ENCODE results near the gene SECTM1.
A peak's percentile ranks its signal among the peaks of the same experiment; 100 is the strongest.

The SECTM1 gene

GRCh38 chr17:82273327-82274133 lies 60.0 kb downstream of the SECTM1 start, which contains the start of gene CSNK1D:
Gene CSNK1D, minus strand, starts transcription at chr17:82273700. Its CDS starts 319 bp downstream, at chr17:82273381.
- H3F3A ChIP-seq (ENCODE audit: control insufficient read depth, insufficient read depth): no peaks in the 10 kb centered on the region
- H3K27me3 ChIP-seq (ENCODE audit: control insufficient read depth, low read length): peaks cover 18% of the 10 kb centered on the region
- H3K4me1 ChIP-seq (ENCODE audit: control insufficient read depth, low read length): peaks cover 23% of the 10 kb centered on the region
- peaks cover 32% of the 10 kb centered on the region; the same call in 1 of the 2 replicates for H4K20me1 ChIP-seq (ENCODE audit: control insufficient read depth, insufficient read depth, low read depth, low read length)
- TF ChIP-seq EZH2phosphoT487 (IDR thresholded peaks at IDR 0.05; ENCODE audit: borderline replicate concordance, low read length): no peak
- no peak for TF ChIP-seq CTCF (IDR thresholded peaks at IDR 0.05; ENCODE audit: low read depth, low read length, poor library complexity, severe bottlenecking)
- no peaks in the 10 kb centered on the region for H3K9me3 ChIP-seq (ENCODE audit: control insufficient read depth, insufficient read depth, low read length)
- H3K36me3 ChIP-seq (ENCODE audit: control insufficient read depth, low read length): peaks cover 42% of the 10 kb centered on the region
- peak within 1 kb of the TSS; percentile 99 for H3K4me2 ChIP-seq (ENCODE audit: low read length)
- peaks cover 47% of the 10 kb centered on the region for H3K79me2 ChIP-seq (ENCODE audit: control insufficient read depth, low read length)
- no peaks in the 10 kb centered on the region for H3K9me2 ChIP-seq (replicated peaks; ENCODE audit: control insufficient read depth, low read length)
- peak within 1 kb of the TSS; percentile 93 for H3K4me3 ChIP-seq (ENCODE audit: low read length)
- H3K27ac ChIP-seq (ENCODE audit: low read depth, low read length): peak within 1 kb of the TSS; percentile 61

- H3K36me3 ChIP-seq (ENCODE audit: control insufficient read depth, low read length): peaks cover 50% of the 10 kb centered on the region
- H3K27ac ChIP-seq (ENCODE audit: low read depth, low read length): peak overlapping the region; percentile 61
- TF ChIP-seq CTCF (IDR thresholded peaks at IDR 0.05; ENCODE audit: low read depth, low read length, poor library complexity, severe bottlenecking) (no peak), EZH2phosphoT487 (IDR thresholded peaks at IDR 0.05; ENCODE audit: borderline replicate concordance, low read length) (no peak)
- peak overlapping the region; percentile 93 for H3K4me3 ChIP-seq (ENCODE audit: low read length)
- no peaks in the 10 kb centered on the region for H3K9me3 ChIP-seq (ENCODE audit: control insufficient read depth, insufficient read depth, low read length)
- H3K4me2 ChIP-seq (ENCODE audit: low read length): peak overlapping the region; percentile 99
- peaks cover 23% of the 10 kb centered on the region for H3K4me1 ChIP-seq (ENCODE audit: control insufficient read depth, low read length)
- no peaks in the 10 kb centered on the region for H3F3A ChIP-seq (ENCODE audit: control insufficient read depth, insufficient read depth)
- H3K9me2 ChIP-seq (replicated peaks; ENCODE audit: control insufficient read depth, low read length): no peaks in the 10 kb centered on the region
- H3K27me3 ChIP-seq (ENCODE audit: control insufficient read depth, low read length): peaks cover 18% of the 10 kb centered on the region
- peaks cover 32% of the 10 kb centered on the region; the same call in 1 of the 2 replicates for H4K20me1 ChIP-seq (ENCODE audit: control insufficient read depth, insufficient read depth, low read depth, low read length)
- H3K79me2 ChIP-seq (ENCODE audit: control insufficient read depth, low read length): peaks cover 55% of the 10 kb centered on the region
Observed at GRCh38 chr17:82272495-82273326, 60.9 kb downstream of the SECTM1 start.

GRCh38 chr17:82271401-82271800 lies 62.2 kb downstream of the SECTM1 start:
- H3K79me2 ChIP-seq (ENCODE audit: control insufficient read depth, low read length): peaks cover 69% of the 10 kb centered on the region
- peaks cover 18% of the 10 kb centered on the region for H3K27me3 ChIP-seq (ENCODE audit: control insufficient read depth, low read length)
- H3K4me1 ChIP-seq (ENCODE audit: control insufficient read depth, low read length): peaks cover 23% of the 10 kb centered on the region
- no peak overlapping the region for H3K27ac ChIP-seq (ENCODE audit: low read depth, low read length)
- no peaks in the 10 kb centered on the region for H3K9me2 ChIP-seq (replicated peaks; ENCODE audit: control insufficient read depth, low read length)
- H3F3A ChIP-seq (ENCODE audit: control insufficient read depth, insufficient read depth): no peaks in the 10 kb centered on the region
- peaks cover 32% of the 10 kb centered on the region for H4K20me1 ChIP-seq (ENCODE audit: control insufficient read depth, insufficient read depth, low read depth, low read length)
- peak overlapping the region; percentile 99; the same call in 1 of the 2 replicates for H3K4me2 ChIP-seq (ENCODE audit: low read length)
- H3K36me3 ChIP-seq (ENCODE audit: control insufficient read depth, low read length): peaks cover 62% of the 10 kb centered on the region
- TF ChIP-seq EZH2phosphoT487 (IDR thresholded peaks at IDR 0.05; ENCODE audit: borderline replicate concordance, low read length) (no peak), CTCF (IDR thresholded peaks at IDR 0.05; ENCODE audit: low read depth, low read length, poor library complexity, severe bottlenecking) (no peak)
- H3K4me3 ChIP-seq (ENCODE audit: low read length): no peak overlapping the region
- no peaks in the 10 kb centered on the region for H3K9me3 ChIP-seq (ENCODE audit: control insufficient read depth, insufficient read depth, low read length)

Data from DOHH2 (cell line).